Activated effector memory CD4-positive, alpha-beta T cell treated with Interleukin-2 at 50 U/mL for 16 hours (primary cell): ENCODE measurements around the gene PTPRN2.
"Not testable (repeated sequence)": the region's sequence is repeated elsewhere in the genome, so short reads cannot be mapped to it uniquely, and the experiment has no call there.

ENCODE experiments used
- DNase-seq: peaks from one replicate; pipeline ENCODE4 v3.0.0-alpha.2; 2020

Gene PTPRN2

GRCh38 chr7:158258411-158259130 is 329.1 kb downstream of the PTPRN2 start:
- DNase-seq, result no peak

- DNase-seq, result no peak
These were observed 329.9 kb downstream of the PTPRN2 start for GRCh38 chr7:158257516-158258410.

- DNase-seq, result no peak
These were observed 330.6 kb downstream of the PTPRN2 start for GRCh38 chr7:158257001-158257400.

- DNase-seq, result no peak
These were observed 331.4 kb downstream of the PTPRN2 start for GRCh38 chr7:158256091-158256816.

- no peak for DNase-seq
These were observed 332.1 kb downstream of the PTPRN2 start for GRCh38 chr7:158255558-158255957.

- DNase-seq, result no peak
These were observed 332.5 kb downstream of the PTPRN2 start for GRCh38 chr7:158255156-158255555.

- not testable (repeated sequence) for DNase-seq
These were observed 334.0 kb downstream of the PTPRN2 start for GRCh38 chr7:158253670-158254045.

GRCh38 chr7:158252837-158253669 is 334.6 kb downstream of the PTPRN2 start:
- no peak for DNase-seq

- DNase-seq, result no peak
These were observed 335.4 kb downstream of the PTPRN2 start for GRCh38 chr7:158252081-158252836.

- DNase-seq, result no peak
These were observed 336.3 kb downstream of the PTPRN2 start for GRCh38 chr7:158251061-158251965.

GRCh38 chr7:158249692-158250091 is 337.9 kb downstream of the PTPRN2 start:
- no peak for DNase-seq

GRCh38 chr7:158248816-158249215 is 338.8 kb downstream of the PTPRN2 start:
- no peak for DNase-seq

- no peak for DNase-seq
These were observed 339.7 kb downstream of the PTPRN2 start for GRCh38 chr7:158247758-158248487.

GRCh38 chr7:158246960-158247673 is 340.5 kb downstream of the PTPRN2 start:
- DNase-seq, result no peak

GRCh38 chr7:158246272-158246959 is 341.2 kb downstream of the PTPRN2 start:
- no peak for DNase-seq

- DNase-seq, result no peak
These were observed 341.9 kb downstream of the PTPRN2 start for GRCh38 chr7:158245724-158246041.

GRCh38 chr7:158244873-158245723 is 342.5 kb downstream of the PTPRN2 start:
- no peak for DNase-seq

- DNase-seq, result no peak
These were observed 343.2 kb downstream of the PTPRN2 start for GRCh38 chr7:158244430-158244829.
